Keratinocyte (primary cell): Measurements from ENCODE around the gene DCDC2C. TPM values are rescaled to one million over a fixed set of nuclear protein-coding genes. Genes with fewer than 3 reads are reported as not detected.

Experiments used
- DNase-seq: peaks from one replicate; pipeline ENCODE4 v3.0.0-alpha.2; 2011; ENCODE audit warnings: low read depth, missing footprints, low spot score
- FAIRE-seq: peaks from 2 replicates; lab custom pipeline; 2011; peaks lifted over from hg19 to GRCh38; lab: Jason Lieb, UNC
- H2AFZ ChIP-seq: 2 replicates; pipeline ENCODE4 v1.6.0; 2012; ENCODE audit warnings: low read length, control low read depth, inconsistent platforms; ENCODE audit not compliant: control insufficient read depth
- H3K27ac ChIP-seq: 2 replicates; pipeline ENCODE4 v1.5.1; 2011; ENCODE audit warnings: low read length; ENCODE audit not compliant: control insufficient read depth, insufficient read depth
- H3K27me3 ChIP-seq: 3 replicates; pipeline ENCODE4 v1.6.0; 2011; ENCODE audit warnings: low read length; ENCODE audit not compliant: control insufficient read depth, insufficient read depth; ENCODE audit errors: extremely low read depth
- H3K36me3 ChIP-seq, 2 experiments: 2 replicates in 1 of 2; 3 replicates in 1 of 2; pipeline ENCODE4 v1.5.1; 2011; ENCODE audit warnings: low read length in 2 of 2, mild to moderate bottlenecking in 1 of 2; ENCODE audit not compliant: control insufficient read depth in 2 of 2, insufficient read depth in 2 of 2; ENCODE audit errors: extremely low read depth in 1 of 2
- H3K4me1 ChIP-seq: 3 replicates; pipeline ENCODE4 v1.5.1; 2011; ENCODE audit warnings: low read length; ENCODE audit not compliant: control insufficient read depth, insufficient read depth; ENCODE audit errors: extremely low read depth
- H3K4me2 ChIP-seq: 3 replicates; pipeline ENCODE4 v1.6.0; 2011; ENCODE audit warnings: low read depth, low read length; ENCODE audit not compliant: control insufficient read depth, insufficient read depth; ENCODE audit errors: extremely low read depth
- H3K4me3 ChIP-seq, 3 experiments: fragments of 200-600 bp in 1 of 3; sonication (generic) in 1 of 3; 2 replicates in 2 of 3; 3 replicates in 1 of 3; pipeline ENCODE4 v1.5.1; 2011 to 2016; ENCODE audit warnings: low read length in 3 of 3, mild to moderate bottlenecking in 3 of 3, control low read depth in 2 of 3, inconsistent platforms in 1 of 3, low read depth in 1 of 3, mixed read lengths in 1 of 3, mixed run types in 1 of 3, moderate library complexity in 1 of 3; ENCODE audit not compliant: control insufficient read depth in 2 of 3, insufficient read depth in 2 of 3; ENCODE audit errors: extremely low read depth in 1 of 3
- H3K79me2 ChIP-seq: 2 replicates; pipeline ENCODE4 v1.6.0; 2012; ENCODE audit warnings: low read length; ENCODE audit not compliant: control insufficient read depth, insufficient read depth
- H3K9ac ChIP-seq: 3 replicates; pipeline ENCODE4 v1.6.0; 2011; ENCODE audit warnings: low read length; ENCODE audit not compliant: control insufficient read depth, insufficient read depth; ENCODE audit errors: extremely low read depth
- H3K9me1 ChIP-seq: 3 replicates; pipeline ENCODE4 v1.6.0; 2011; ENCODE audit warnings: low read length; ENCODE audit not compliant: control insufficient read depth, insufficient read depth; ENCODE audit errors: extremely low read depth
- H3K9me3 ChIP-seq: 2 replicates; pipeline ENCODE4 v1.5.1; 2012; ENCODE audit warnings: low read depth, low read length; ENCODE audit not compliant: control insufficient read depth
- H4K20me1 ChIP-seq: 3 replicates; pipeline ENCODE4 v1.6.0; 2011; ENCODE audit warnings: low read length; ENCODE audit not compliant: control insufficient read depth, insufficient read depth; ENCODE audit errors: extremely low read depth
- CTCF ChIP-seq, 3 experiments: IDR thresholded peaks in 1 of 3; conservative IDR thresholded peaks in 1 of 3; optimal IDR thresholded peaks in 1 of 3; 2 replicates in 2 of 3; 3 replicates in 1 of 3; pipeline versions ENCODE3 to v1.5.1; 2011; ENCODE audit warnings: low read length in 3 of 3, mild to moderate bottlenecking in 3 of 3, moderate library complexity in 2 of 3, control low read depth in 1 of 3, inconsistent platforms in 1 of 3; ENCODE audit not compliant: insufficient read depth in 2 of 3; ENCODE audit errors: extremely low read depth in 1 of 3
- EZH2 ChIP-seq: IDR thresholded peaks from one replicate; pipeline ENCODE4 v1.6.1; 2012; ENCODE audit warnings: inconsistent platforms, mild to moderate bottlenecking, low read length, moderate library complexity
- dilution Hi-C: fragments of 300-500 bp; cut with MboI; formaldehyde crosslinking; loops from one replicate; pipeline ENCODE4 v1.7.0; 2020; ENCODE audit warnings: low sequenced_read_pairs; ENCODE audit not compliant: extremely low pct_ligation_motif_present
- polyA plus RNA-seq, 5 experiments: library from polyadenylated mRNA; depleted of rRNA in 3 of 5; stranded (reverse) in 3 of 5; stranded (forward) in 1 of 5; unstranded in 1 of 5; fragments of >200 nt; gene quantifications; 1 replicate in 1 of 5; 2 replicates in 3 of 5; 3 replicates in 1 of 5; pipeline versions ENCODE4 v1.2.1 to v1.2.3, GENCODE V29; 2011 to 2012; ENCODE audit warnings: missing spikeins in 2 of 5, low read depth in 1 of 5, low replicate concordance in 1 of 5

The DCDC2C gene
- polyA plus RNA-seq, 1 donor (not counting 4 experiments of a cell fraction or from before 2014, with no cell fraction given), result not detected

- H3K36me3 ChIP-seq, result no peaks in the 10 kb centered on the region
- H3K9ac ChIP-seq, result no peak overlapping the region
- no peak overlapping the region for H3K4me2 ChIP-seq
- FAIRE-seq (no peak), DNase-seq (no peak)
- no peaks in the 10 kb centered on the region for H3K9me1 ChIP-seq
- H3K27ac ChIP-seq, result no peak overlapping the region
- no peak overlapping the region for H3K4me3 ChIP-seq
- no peaks in the 10 kb centered on the region for H3K79me2 ChIP-seq
- no peaks in the 10 kb centered on the region for H3K27me3 ChIP-seq
- TF ChIP-seq EZH2, result no peak
- no peak for TF ChIP-seq CTCF (optimal IDR thresholded peaks at IDR 0.05 in 1 of 3, IDR thresholded peaks at IDR 0.05 in 1 of 3, conservative IDR thresholded peaks at IDR 0.05 in 1 of 3; ENCODE audit: extremely low read depth in 1 of 3, insufficient read depth in 2 of 3, low read length in 3 of 3)
- no peaks in the 10 kb centered on the region for H3K9me3 ChIP-seq
- no peaks in the 10 kb centered on the region for H4K20me1 ChIP-seq
- dilution Hi-C loops, result no loop called here
- no peak overlapping the region for H2AFZ ChIP-seq
- no peaks in the 10 kb centered on the region for H3K4me1 ChIP-seq
Observed at GRCh38 chr2:3679616-3680393, 23.6 kb upstream of the DCDC2C start.

GRCh38 chr2:3680548-3681345 lies 22.6 kb upstream of the DCDC2C start:
- no peak overlapping the region for H3K27ac ChIP-seq
- H3K27me3 ChIP-seq, result no peaks in the 10 kb centered on the region
- H4K20me1 ChIP-seq, result no peaks in the 10 kb centered on the region
- no peak for FAIRE-seq
- no peak overlapping the region for H3K4me3 ChIP-seq
- H3K4me2 ChIP-seq, result no peak overlapping the region
- no peaks in the 10 kb centered on the region for H3K4me1 ChIP-seq
- no peaks in the 10 kb centered on the region for H3K36me3 ChIP-seq
- dilution Hi-C loops, result no loop called here
- no peak overlapping the region for H2AFZ ChIP-seq
- no peaks in the 10 kb centered on the region for H3K9me1 ChIP-seq
- H3K79me2 ChIP-seq, result no peaks in the 10 kb centered on the region
- no peaks in the 10 kb centered on the region for H3K9me3 ChIP-seq
- DNase-seq, result no peak
- TF ChIP-seq CTCF (optimal IDR thresholded peaks at IDR 0.05 in 1 of 3, IDR thresholded peaks at IDR 0.05 in 1 of 3, conservative IDR thresholded peaks at IDR 0.05 in 1 of 3; ENCODE audit: extremely low read depth in 1 of 3, insufficient read depth in 2 of 3, low read length in 3 of 3) (no peak), EZH2 (no peak)
- no peak overlapping the region for H3K9ac ChIP-seq
